HG02981 (cell line): ENCODE measurements around the gene ESF1.

ENCODE experiments used
- ATAC-seq: cut with Tn5 transposase; IDR thresholded peaks from one replicate; pipeline ENCODE4 v1.9.1; 2021; ENCODE audit warnings: mild to moderate bottlenecking, moderate library complexity; ENCODE audit not compliant: unreplicated experiment

Gene ESF1

GRCh38 chr20:13681248-13682125 lies 103.2 kb downstream of the ESF1 start:
- ATAC-seq, result peak; percentile 59

- ATAC-seq, result no peak
Observed at GRCh38 chr20:13678944-13679343, 105.8 kb downstream of the ESF1 start.

- no peak for ATAC-seq
Observed at GRCh38 chr20:13677241-13677640, 107.5 kb downstream of the ESF1 start.

- ATAC-seq, result no peak
Observed at GRCh38 chr20:13676682-13677081, 108.0 kb downstream of the ESF1 start.

- ATAC-seq, result no peak
Observed at GRCh38 chr20:13672690-13673089, 112.0 kb downstream of the ESF1 start.

GRCh38 chr20:13671916-13672378 lies 112.8 kb downstream of the ESF1 start:
- no peak for ATAC-seq

GRCh38 chr20:13671512-13671911 lies 113.2 kb downstream of the ESF1 start:
- ATAC-seq, result no peak

GRCh38 chr20:13670160-13670559 lies 114.6 kb downstream of the ESF1 start:
- no peak for ATAC-seq

GRCh38 chr20:13665709-13666395 lies 118.9 kb downstream of the ESF1 start:
- ATAC-seq, result no peak
